ENCODE results near the gene EVI5.
"Not testable (repeated sequence)": the region's sequence is repeated elsewhere in the genome, so short reads cannot be mapped to it uniquely, and the experiment has no call there.

DNA sequence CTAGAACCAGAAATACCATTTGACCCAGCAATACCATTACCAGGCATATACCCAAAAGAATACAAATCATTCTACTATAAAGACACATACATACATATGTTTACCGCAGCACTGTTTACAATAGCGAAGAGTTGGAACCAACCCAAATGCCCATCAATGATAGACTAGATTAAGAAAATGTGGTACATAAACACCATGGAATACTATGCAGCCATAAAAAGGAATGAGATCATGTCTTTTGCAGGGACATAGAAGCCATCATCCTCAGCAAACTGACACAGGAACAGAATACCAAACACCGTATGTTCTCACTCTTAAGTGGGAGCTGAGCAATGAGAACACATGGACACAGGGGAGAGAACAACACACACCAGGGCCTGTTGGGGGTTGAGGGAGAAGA is 144.2 kb downstream of the EVI5 start:
- not testable (repeated sequence) for TF ChIP-seq YY1 (IDR thresholded peaks at IDR 0.05; ENCODE audit: insufficient read depth, insufficient read length); ZNF274 (IDR thresholded peaks at IDR 0.05; ENCODE audit: low read depth, low read length); SUZ12 (IDR thresholded peaks at IDR 0.05; ENCODE audit: extremely low read depth, insufficient read depth, insufficient read length)
